GM12878 (cell line): Measurements from ENCODE around the gene PPT2. TPM values are rescaled to one million over a fixed set of nuclear protein-coding genes. Genes with fewer than 3 reads are reported as not detected.

Experiments used
- ATAC-seq: fragments of 200-7000 bp; cut with Tn5 transposase; 3 replicates; pipeline ENCODE4 v1.9.1; 2020; ENCODE audit warnings: mild to moderate bottlenecking, moderate library complexity
- BruUV-seq: library from RNA; stranded (reverse); fragments of 400-500 nt; replicated peaks from 2 replicates; lab custom pipeline; 2021; lab: Mats Ljungman, UMichigan
- CTCF ChIA-PET: fragments of 300-600 bp; sonication (Branson Sonifier 250); formaldehyde crosslinking; extraction: SDS; loops from one replicate; lab custom pipeline; 2021; ENCODE audit warnings: inconsistent platforms; lab: Yijun Ruan, JAX
- POLR2A ChIA-PET: fragments of 350-600 bp; formaldehyde crosslinking; extraction: SDS; loops from one replicate; lab custom pipeline; 2021; ENCODE audit warnings: inconsistent platforms; lab: Charles Lee
- RAD21 ChIA-PET: fragments of 300-600 bp; sonication (Branson Sonifier 250); formaldehyde crosslinking; loops from one replicate; lab custom pipeline; 2023; ENCODE audit warnings: antibody characterized with exemption; ENCODE audit not compliant: unreplicated experiment; lab: Charles Lee
- SMC1A ChIA-PET: fragments of 300-600 bp; sonication (Branson Sonifier 250); formaldehyde crosslinking; loops from one replicate; lab custom pipeline; 2023; ENCODE audit not compliant: unreplicated experiment, uncharacterized antibody; lab: Charles Lee
- DNase-seq: peaks from one replicate; pipeline ENCODE4 v3.0.0-alpha.2; 2011; ENCODE audit warnings: low read depth, low spot score
- FAIRE-seq: peaks from 3 replicates; lab custom pipeline; 2011; peaks lifted over from hg19 to GRCh38; lab: Jason Lieb, UNC
- H2AFZ ChIP-seq: 2 replicates; pipeline ENCODE4 v1.6.0; 2011; ENCODE audit warnings: low read depth, low read length, control low read depth; ENCODE audit not compliant: control insufficient read depth
- H3K27ac ChIP-seq: 2 replicates; pipeline ENCODE4 v1.5.1; 2011; ENCODE audit warnings: control low read depth; ENCODE audit not compliant: control insufficient read depth, insufficient read depth
- H3K27me3 ChIP-seq, 2 experiments: replicated peaks in 1 of 2; 2 replicates each; pipeline versions ENCODE4 v1.6.0 to v1.6.1; 2011; ENCODE audit warnings: low read length in 1 of 2; ENCODE audit not compliant: control insufficient read depth in 2 of 2, insufficient read depth in 2 of 2
- H3K36me3 ChIP-seq, 2 experiments: 2 replicates each; pipeline ENCODE4 v1.5.1; 2011; ENCODE audit warnings: low read length in 1 of 2; ENCODE audit not compliant: control insufficient read depth in 2 of 2, insufficient read depth in 2 of 2
- H3K4me1 ChIP-seq: 2 replicates; pipeline ENCODE4 v1.6.1; 2011; ENCODE audit warnings: mild to moderate bottlenecking, low read length, moderate library complexity, mixed read lengths; ENCODE audit not compliant: control insufficient read depth, insufficient read depth
- H3K4me2 ChIP-seq: 2 replicates; pipeline ENCODE4 v1.6.0; 2011; ENCODE audit warnings: control low read depth; ENCODE audit not compliant: control insufficient read depth, insufficient read depth
- H3K4me3 ChIP-seq: fragments of 200-600 bp; sonication (generic); 2 replicates; pipeline ENCODE4 v1.5.1; 2016
- H3K79me2 ChIP-seq: 2 replicates; pipeline ENCODE4 v1.6.0; 2011; ENCODE audit warnings: low read length; ENCODE audit not compliant: control insufficient read depth, insufficient read depth
- H3K9ac ChIP-seq: 2 replicates; pipeline ENCODE4 v1.8.0; 2011; ENCODE audit warnings: low read length, control low read depth, mixed read lengths; ENCODE audit not compliant: control insufficient read depth, insufficient read depth
- H3K9me3 ChIP-seq: replicated peaks from 3 replicates; pipeline ENCODE4 v1.5.1; 2011; ENCODE audit warnings: mild to moderate bottlenecking, low read length; ENCODE audit not compliant: control insufficient read depth, insufficient read depth
- H4K20me1 ChIP-seq: 2 replicates; pipeline ENCODE4 v1.6.0; 2011; ENCODE audit not compliant: control insufficient read depth, insufficient read depth
- CEBPB ChIP-seq, 2 experiments: fragments of 150-350 bp in 1 of 2; IDR thresholded peaks; 2 replicates each; pipeline ENCODE4 v1.6.1; 2012 to 2014; ENCODE audit warnings: low read depth in 2 of 2, low read length in 2 of 2, borderline replicate concordance in 1 of 2, inconsistent platforms in 1 of 2
- CHD1 ChIP-seq: IDR thresholded peaks from 2 replicates; pipeline ENCODE4 v1.6.1; 2012; ENCODE audit warnings: low read depth, low read length, improper control_type of control experiment
- CREM ChIP-seq: IDR thresholded peaks from 2 replicates; pipeline ENCODE4 v1.6.1; 2014; ENCODE audit warnings: antibody characterized with exemption, low read depth
- KLF5 ChIP-seq: fragments of 450-650 bp; IDR thresholded peaks from 2 replicates; pipeline ENCODE4 v1.6.1; 2014; ENCODE audit warnings: mild to moderate bottlenecking; ENCODE audit not compliant: partially characterized antibody
- MYB ChIP-seq: fragments of 150-350 bp; IDR thresholded peaks from 2 replicates; pipeline ENCODE4 v1.6.1; 2014; ENCODE audit warnings: mild to moderate bottlenecking, low read depth, low read length, borderline replicate concordance
- NR2C1 ChIP-seq: fragments of 450-650 bp; IDR thresholded peaks from 2 replicates; pipeline ENCODE4 v1.6.1; 2017; ENCODE audit warnings: antibody characterized with exemption, mild to moderate bottlenecking, moderate library complexity
- NR2C2 ChIP-seq: IDR thresholded peaks from 2 replicates; pipeline ENCODE4 v1.6.1; 2011; ENCODE audit warnings: borderline replicate concordance, low read depth; ENCODE audit not compliant: control insufficient read depth, insufficient read length
- PAX8 ChIP-seq: fragments of 450-650 bp; IDR thresholded peaks from 2 replicates; pipeline ENCODE4 v1.6.1; 2017; ENCODE audit warnings: mild to moderate bottlenecking, moderate library complexity
- PML ChIP-seq: IDR thresholded peaks from 2 replicates; pipeline ENCODE4 v1.6.1; 2012; ENCODE audit warnings: low read length, inconsistent platforms
- RAD51 ChIP-seq: fragments of 450-650 bp; IDR thresholded peaks from 2 replicates; pipeline ENCODE4 v1.6.1; 2016; ENCODE audit warnings: moderate library complexity, mild to moderate bottlenecking, inconsistent platforms
- SIN3A ChIP-seq: IDR thresholded peaks from 2 replicates; pipeline ENCODE4 v1.6.1; 2012; ENCODE audit warnings: low read depth, low read length, improper control_type of control experiment
- SIX5 ChIP-seq: IDR thresholded peaks from 2 replicates; pipeline ENCODE4 v1.6.1; 2011; ENCODE audit warnings: mild to moderate bottlenecking, low read depth, low read length, moderate library complexity; ENCODE audit not compliant: severe bottlenecking
- YY1 ChIP-seq: IDR thresholded peaks from 2 replicates; pipeline ENCODE4 v1.6.1; 2011; ENCODE audit warnings: low read depth, mild to moderate bottlenecking, low read length
- ZNF274 ChIP-seq: IDR thresholded peaks from one replicate; pipeline ENCODE4 v1.8.0; 2011; ENCODE audit not compliant: insufficient read length, insufficient read depth
- WGBS: methylation state at CpG from one replicate; pipeline ENCODE4 v1.1.6; 2016; ENCODE audit warnings: low lambda C conversion rate; ENCODE audit not compliant: insufficient replicate concordance, insufficient coverage; ENCODE audit errors: missing lambda C conversion rate; 5-methylcytosine and 5-hydroxymethylcytosine counted together
- in situ Hi-C: fragments of 300-500 bp; cut with MboI; formaldehyde crosslinking; loops from 9 replicates; pipeline ENCODE4 v1.14.3; 2018; ENCODE audit warnings: mixed read lengths
- intact Hi-C: fragments of 100-400 bp; cut with micrococcal nuclease; formaldehyde crosslinking; loops from one replicate; pipeline ENCODE4 v1.14.2; 2022; ENCODE audit not compliant: unreplicated experiment
- polyA plus RNA-seq, 11 experiments: library from polyadenylated mRNA; depleted of rRNA in 4 of 11; unstranded in 6 of 11; stranded (reverse) in 5 of 11; fragments of >200 nt; fragmentation: Nextera tagmentation in 4 of 11; fragmentation: Illumina TruSeq in 1 of 11; extraction: Ambion mirVana in 4 of 11; extraction: Trizol in 1 of 11; gene quantifications; 1 replicate in 1 of 11; 2 replicates in 10 of 11; pipeline versions ENCODE4 v1.2.1 to v1.2.3, GENCODE V29; 2011 to 2016; ENCODE audit warnings: inconsistent platforms in 2 of 11, missing spikeins in 2 of 11, low read depth in 1 of 11
- total RNA-seq, 4 experiments: library from RNA; depleted of rRNA in 3 of 4; stranded (reverse); fragments of >200 nt in 3 of 4; fragmentation: Illumina TruSeq in 1 of 4; extraction: Trizol in 1 of 4; gene quantifications; 2 replicates each; pipeline versions ENCODE4 v1.2.1 to v1.2.3, GENCODE V29; 2013 to 2021
- TF ChIP-seq, protein P1 (sequence below): IDR thresholded peaks from 2 replicates; pipeline ENCODE4 v1.6.1; 2012; ENCODE audit warnings: low read length, inconsistent platforms
- TF ChIP-seq, protein P2 (sequence below): fragments of 450-650 bp; IDR thresholded peaks from 2 replicates; pipeline ENCODE4 v1.6.1; 2017; ENCODE audit warnings: mild to moderate bottlenecking, moderate library complexity
- TF ChIP-seq, protein P3 (sequence below): fragments of 450-650 bp; formaldehyde crosslinking; IDR thresholded peaks from 2 replicates; pipeline ENCODE4 v1.5.0; 2022; ENCODE audit warnings: mild to moderate bottlenecking, missing genetic modification characterization

PPT2 gene
- total and polyA plus RNA-seq, 10 of the 15 experiments (the other 5 are each of a cell fraction or from before 2014, with no cell fraction given) = 1.3 to 25.5 (median 5.5) TPM

DNA sequence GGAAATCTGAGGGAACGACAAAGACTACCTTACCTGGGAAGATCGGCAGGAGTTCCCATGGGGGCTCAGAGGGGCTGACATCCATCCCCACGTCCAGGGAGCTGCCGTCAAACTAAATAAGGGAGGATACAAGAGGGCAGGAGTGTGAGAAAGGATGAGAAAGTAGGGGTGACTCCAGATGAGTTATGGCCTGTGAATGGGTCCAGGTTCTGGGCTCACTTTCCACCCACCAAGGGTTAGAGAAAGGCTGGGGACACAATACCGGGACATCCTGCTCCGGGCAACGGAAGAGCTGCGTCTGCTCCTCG lies 26.6 kb upstream of the PPT2 start:
- Histone ChIP-seq H3K27me3 (no peaks in the 10 kb centered on the region), H3K36me3 (peaks cover 0 to 12% of the 10 kb centered on the region in 2 experiments; a peak in 2 of 4 replicates), H3K27ac (peak overlapping the region; percentile 95), H3K4me3 (peak overlapping the region; percentile 88), H3K9me3 (no peaks in the 10 kb centered on the region), H3K9ac (peak overlapping the region; percentile 94), H2AFZ (peak overlapping the region; percentile 96; the same call in 1 of the 2 replicates), H3K79me2 (peaks cover 23% of the 10 kb centered on the region), H4K20me1 (no peaks in the 10 kb centered on the region), H3K4me1 (peaks cover 13% of the 10 kb centered on the region), H3K4me2 (peak overlapping the region; percentile 83)
- DNase-seq (no peak), ATAC-seq (peak; percentile 1; the same call in 2 of the 3 replicates), FAIRE-seq (no peak)
- ChIA-PET RAD21 (interaction anchor here (1.1 to 3.7 kb wide), 4 partner anchors 9 to 68 kb away, joined by 3 to 27 read pairs (median 6); partner anchors contain the start of genes GPSM3 and PBX2), POLR2A (interaction anchor here (0.6 to 5.1 kb wide), 5 partner anchors 49 to 319 kb away, joined by 3 to 69 read pairs (median 11); partner anchors contain the start of genes AGPAT1, EHMT2, GPSM3 and PBX2), SMC1A (interaction anchor here (1.2 to 3.3 kb wide), 3 partner anchors 9 to 118 kb away, joined by 4 to 17 read pairs (median 8); no protein-coding TSS in a partner anchor), CTCF (interaction anchor here (1.0 to 4.6 kb wide), 6 partner anchors 9 to 168 kb away, joined by 3 to 48 read pairs (median 4); partner anchors contain the start of genes GPSM3 and SKIC2)
- in situ Hi-C loops = no loop called here
- BruUV-seq = no TSS peak
- intact Hi-C loops = no loop called here
- 11% methylated on average over 9 of the region's 9 CpGs for WGBS
- TF ChIP-seq CEBPB (IDR thresholded peaks at IDR 0.05; ENCODE audit: borderline replicate concordance in 1 of 2, low read depth in 2 of 2, low read length in 2 of 2) = no peak
- TF ChIP-seq RAD51 = no peak
- no peak for TF ChIP-seq PAX8
- TF ChIP-seq, protein P1, sequence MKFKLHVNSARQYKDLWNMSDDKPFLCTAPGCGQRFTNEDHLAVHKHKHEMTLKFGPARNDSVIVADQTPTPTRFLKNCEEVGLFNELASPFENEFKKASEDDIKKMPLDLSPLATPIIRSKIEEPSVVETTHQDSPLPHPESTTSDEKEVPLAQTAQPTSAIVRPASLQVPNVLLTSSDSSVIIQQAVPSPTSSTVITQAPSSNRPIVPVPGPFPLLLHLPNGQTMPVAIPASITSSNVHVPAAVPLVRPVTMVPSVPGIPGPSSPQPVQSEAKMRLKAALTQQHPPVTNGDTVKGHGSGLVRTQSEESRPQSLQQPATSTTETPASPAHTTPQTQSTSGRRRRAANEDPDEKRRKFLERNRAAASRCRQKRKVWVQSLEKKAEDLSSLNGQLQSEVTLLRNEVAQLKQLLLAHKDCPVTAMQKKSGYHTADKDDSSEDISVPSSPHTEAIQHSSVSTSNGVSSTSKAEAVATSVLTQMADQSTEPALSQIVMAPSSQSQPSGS = no peak
- no peak for TF ChIP-seq YY1
- TF ChIP-seq KLF5 = no peak
- TF ChIP-seq, protein P2, sequence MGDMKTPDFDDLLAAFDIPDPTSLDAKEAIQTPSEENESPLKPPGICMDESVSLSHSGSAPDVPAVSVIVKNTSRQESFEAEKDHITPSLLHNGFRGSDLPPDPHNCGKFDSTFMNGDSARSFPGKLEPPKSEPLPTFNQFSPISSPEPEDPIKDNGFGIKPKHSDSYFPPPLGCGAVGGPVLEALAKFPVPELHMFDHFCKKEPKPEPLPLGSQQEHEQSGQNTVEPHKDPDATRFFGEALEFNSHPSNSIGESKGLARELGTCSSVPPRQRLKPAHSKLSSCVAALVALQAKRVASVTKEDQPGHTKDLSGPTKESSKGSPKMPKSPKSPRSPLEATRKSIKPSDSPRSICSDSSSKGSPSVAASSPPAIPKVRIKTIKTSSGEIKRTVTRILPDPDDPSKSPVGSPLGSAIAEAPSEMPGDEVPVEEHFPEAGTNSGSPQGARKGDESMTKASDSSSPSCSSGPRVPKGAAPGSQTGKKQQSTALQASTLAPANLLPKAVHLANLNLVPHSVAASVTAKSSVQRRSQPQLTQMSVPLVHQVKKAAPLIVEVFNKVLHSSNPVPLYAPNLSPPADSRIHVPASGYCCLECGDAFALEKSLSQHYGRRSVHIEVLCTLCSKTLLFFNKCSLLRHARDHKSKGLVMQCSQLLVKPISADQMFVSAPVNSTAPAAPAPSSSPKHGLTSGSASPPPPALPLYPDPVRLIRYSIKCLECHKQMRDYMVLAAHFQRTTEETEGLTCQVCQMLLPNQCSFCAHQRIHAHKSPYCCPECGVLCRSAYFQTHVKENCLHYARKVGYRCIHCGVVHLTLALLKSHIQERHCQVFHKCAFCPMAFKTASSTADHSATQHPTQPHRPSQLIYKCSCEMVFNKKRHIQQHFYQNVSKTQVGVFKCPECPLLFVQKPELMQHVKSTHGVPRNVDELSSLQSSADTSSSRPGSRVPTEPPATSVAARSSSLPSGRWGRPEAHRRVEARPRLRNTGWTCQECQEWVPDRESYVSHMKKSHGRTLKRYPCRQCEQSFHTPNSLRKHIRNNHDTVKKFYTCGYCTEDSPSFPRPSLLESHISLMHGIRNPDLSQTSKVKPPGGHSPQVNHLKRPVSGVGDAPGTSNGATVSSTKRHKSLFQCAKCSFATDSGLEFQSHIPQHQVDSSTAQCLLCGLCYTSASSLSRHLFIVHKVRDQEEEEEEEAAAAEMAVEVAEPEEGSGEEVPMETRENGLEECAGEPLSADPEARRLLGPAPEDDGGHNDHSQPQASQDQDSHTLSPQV = no peak
- no peak for TF ChIP-seq SIN3A
- TF ChIP-seq CREM = no peak
- TF ChIP-seq SIX5 = no peak
- no peak for TF ChIP-seq PML
- no peak for TF ChIP-seq ZNF274
- TF ChIP-seq NR2C2 = no peak
- no peak for TF ChIP-seq NR2C1
- no peak for TF ChIP-seq CHD1
- TF ChIP-seq, protein P3, sequence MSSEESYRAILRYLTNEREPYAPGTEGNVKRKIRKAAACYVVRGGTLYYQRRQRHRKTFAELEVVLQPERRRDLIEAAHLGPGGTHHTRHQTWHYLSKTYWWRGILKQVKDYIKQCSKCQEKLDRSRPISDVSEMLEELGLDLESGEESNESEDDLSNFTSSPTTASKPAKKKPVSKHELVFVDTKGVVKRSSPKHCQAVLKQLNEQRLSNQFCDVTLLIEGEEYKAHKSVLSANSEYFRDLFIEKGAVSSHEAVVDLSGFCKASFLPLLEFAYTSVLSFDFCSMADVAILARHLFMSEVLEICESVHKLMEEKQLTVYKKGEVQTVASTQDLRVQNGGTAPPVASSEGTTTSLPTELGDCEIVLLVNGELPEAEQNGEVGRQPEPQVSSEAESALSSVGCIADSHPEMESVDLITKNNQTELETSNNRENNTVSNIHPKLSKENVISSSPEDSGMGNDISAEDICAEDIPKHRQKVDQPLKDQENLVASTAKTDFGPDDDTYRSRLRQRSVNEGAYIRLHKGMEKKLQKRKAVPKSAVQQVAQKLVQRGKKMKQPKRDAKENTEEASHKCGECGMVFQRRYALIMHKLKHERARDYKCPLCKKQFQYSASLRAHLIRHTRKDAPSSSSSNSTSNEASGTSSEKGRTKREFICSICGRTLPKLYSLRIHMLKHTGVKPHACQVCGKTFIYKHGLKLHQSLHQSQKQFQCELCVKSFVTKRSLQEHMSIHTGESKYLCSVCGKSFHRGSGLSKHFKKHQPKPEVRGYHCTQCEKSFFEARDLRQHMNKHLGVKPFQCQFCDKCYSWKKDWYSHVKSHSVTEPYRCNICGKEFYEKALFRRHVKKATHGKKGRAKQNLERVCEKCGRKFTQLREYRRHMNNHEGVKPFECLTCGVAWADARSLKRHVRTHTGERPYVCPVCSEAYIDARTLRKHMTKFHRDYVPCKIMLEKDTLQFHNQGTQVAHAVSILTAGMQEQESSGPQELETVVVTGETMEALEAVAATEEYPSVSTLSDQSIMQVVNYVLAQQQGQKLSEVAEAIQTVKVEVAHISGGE = no peak
- no peak for TF ChIP-seq MYB
